KMS-11 (cell line): Measurements from ENCODE around the gene GYPB.
"Not testable (repeated sequence)": the region's sequence is repeated elsewhere in the genome, so short reads cannot be mapped to it uniquely, and the experiment has no call there.

Experiments used
- H2AFZ ChIP-seq: fragments of 200-600 bp; sonication (generic); 2 replicates; pipeline ENCODE4 v1.6.1; 2016; ENCODE audit warnings: antibody characterized with exemption, mixed run types, low read depth
- H3K27ac ChIP-seq: fragments of 200-600 bp; sonication (generic); 2 replicates; pipeline ENCODE4 v1.6.1; 2016; ENCODE audit warnings: mild to moderate bottlenecking, mixed run types
- H3K27me3 ChIP-seq: fragments of 200-600 bp; sonication (generic); 2 replicates; pipeline ENCODE4 v1.6.1; 2017; ENCODE audit warnings: mild to moderate bottlenecking, low read depth, mixed run types, moderate library complexity; ENCODE audit not compliant: insufficient read depth
- H3K36me3 ChIP-seq: fragments of 200-600 bp; sonication (generic); 2 replicates; pipeline ENCODE4 v1.6.1; 2017; ENCODE audit warnings: mild to moderate bottlenecking, mixed run types; ENCODE audit not compliant: insufficient read depth
- H3K4me1 ChIP-seq: fragments of 200-600 bp; sonication (generic); 2 replicates; pipeline ENCODE4 v1.6.1; 2016; ENCODE audit warnings: mild to moderate bottlenecking, low read depth, mixed run types; ENCODE audit not compliant: poor library complexity, severe bottlenecking
- H3K4me2 ChIP-seq: fragments of 200-600 bp; sonication (generic); 2 replicates; pipeline ENCODE4 v1.7.0; 2016; ENCODE audit warnings: mild to moderate bottlenecking, mixed run types
- H3K4me3 ChIP-seq: fragments of 200-600 bp; sonication (generic); IDR thresholded peaks from 2 replicates; pipeline ENCODE4 v1.6.1; 2017; ENCODE audit warnings: low read depth, low read length, mixed read lengths; ENCODE audit not compliant: insufficient read depth
- H3K79me2 ChIP-seq: fragments of 200-600 bp; sonication (generic); 2 replicates; pipeline ENCODE4 v1.6.1; 2016; ENCODE audit warnings: low read depth, mixed run types; ENCODE audit not compliant: insufficient read depth
- H3K9ac ChIP-seq: fragments of 200-600 bp; sonication (generic); 2 replicates; pipeline ENCODE4 v1.6.1; 2016; ENCODE audit warnings: mild to moderate bottlenecking, mixed run types
- H4K20me1 ChIP-seq: fragments of 200-600 bp; sonication (generic); 2 replicates; pipeline ENCODE4 v1.6.1; 2016; ENCODE audit warnings: mild to moderate bottlenecking, mixed run types; ENCODE audit not compliant: insufficient read depth
- TF ChIP-seq, protein P1 (sequence below): fragments of 200-600 bp; sonication (generic); conservative IDR thresholded peaks from 2 replicates; pipeline ENCODE4 v1.6.1; 2017; ENCODE audit warnings: low read depth, mild to moderate bottlenecking, antibody characterized with exemption, low read length, moderate library complexity, mixed read lengths

The GYPB gene

DNA sequence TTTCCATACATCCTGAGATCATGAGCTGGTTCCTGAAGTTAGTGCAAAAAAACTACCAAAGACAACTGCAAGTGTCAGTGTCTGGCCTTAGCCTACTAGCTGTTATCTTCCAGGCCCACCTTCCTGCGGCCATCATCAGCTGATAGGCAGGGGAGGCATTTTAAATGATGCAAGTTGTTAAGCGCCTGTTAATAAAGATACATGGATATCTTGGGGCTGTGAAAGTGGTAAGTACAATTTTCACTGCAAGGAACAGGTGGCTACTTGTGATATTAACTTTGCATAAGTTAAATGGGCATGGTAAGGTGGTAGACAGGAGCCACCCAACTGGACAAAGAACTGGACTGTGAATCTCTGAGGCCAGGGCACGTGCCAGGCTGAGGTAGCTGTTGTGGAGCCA, at the start of gene GYPB:
Gene GYPB (minus strand): TSS at position 104 of the 400 bp plus-strand sequence. CDS start 93 bp downstream, at position 11.
- H3K4me2 ChIP-seq, H3K9ac ChIP-seq, H3K4me3 ChIP-seq, H4K20me1 ChIP-seq, H2AFZ ChIP-seq, H3K79me2 ChIP-seq, H3K4me1 ChIP-seq, H3K27me3 ChIP-seq, H3K36me3 ChIP-seq, H3K27ac ChIP-seq: not testable (repeated sequence)

DNA sequence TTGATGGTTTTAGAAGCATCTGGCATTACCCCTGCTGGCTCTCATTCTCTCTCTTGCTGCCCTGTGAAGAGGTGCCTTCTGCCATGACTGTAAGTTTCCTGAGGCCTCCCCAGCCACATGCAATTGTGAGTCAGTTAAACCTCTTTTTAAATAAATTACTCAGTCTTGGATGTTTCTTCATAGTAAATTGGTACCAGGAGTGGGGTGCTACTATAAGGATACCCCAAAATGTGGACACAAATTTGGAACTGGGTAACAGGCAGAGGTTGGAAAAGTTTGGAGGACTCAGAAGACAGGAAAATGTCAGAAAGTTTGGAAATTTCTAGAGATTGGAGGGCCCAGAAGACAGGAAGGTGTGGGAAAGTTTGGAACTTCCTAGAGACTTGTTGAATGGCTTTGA, 42.4 kb upstream of the GYPB start:
- not testable (repeated sequence) for H3K27ac ChIP-seq, H3K27me3 ChIP-seq, H2AFZ ChIP-seq, H3K79me2 ChIP-seq, H4K20me1 ChIP-seq, H3K9ac ChIP-seq, H3K4me3 ChIP-seq, H3K36me3 ChIP-seq, H3K4me1 ChIP-seq, H3K4me2 ChIP-seq

DNA sequence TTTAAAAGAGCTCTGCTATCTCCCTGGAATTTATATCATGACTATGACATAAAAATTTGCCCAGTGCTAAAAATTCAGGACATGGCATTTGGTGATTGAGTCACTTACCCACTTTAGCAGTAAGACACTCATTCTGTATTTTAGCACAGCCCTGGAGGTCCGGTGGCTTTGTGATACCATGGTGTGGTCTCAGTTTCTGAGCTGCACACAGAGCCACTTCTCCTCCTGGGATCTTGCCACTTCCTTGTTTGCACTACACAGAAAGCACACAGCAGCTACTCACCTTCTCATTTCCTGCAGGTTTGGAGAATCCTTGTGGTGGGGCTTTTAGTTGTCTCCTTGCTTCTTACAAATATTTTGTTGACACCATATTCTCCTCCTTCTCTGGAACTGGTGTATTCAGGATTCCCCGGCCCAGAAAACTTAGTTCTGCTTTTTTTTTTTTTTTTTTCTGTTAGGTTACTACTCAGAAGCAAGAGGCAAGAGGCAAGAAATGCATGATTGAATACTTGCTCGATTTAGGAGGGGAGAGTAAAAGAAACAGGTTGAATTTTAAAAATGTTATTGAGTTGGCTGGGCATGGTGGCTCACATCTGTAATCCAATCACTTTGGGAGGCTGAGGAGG, 41.2 kb upstream of the GYPB start:
- not testable (repeated sequence) for H3K79me2 ChIP-seq, H3K4me1 ChIP-seq, H2AFZ ChIP-seq, H3K36me3 ChIP-seq, H3K4me2 ChIP-seq, H3K27me3 ChIP-seq, H3K4me3 ChIP-seq, H3K9ac ChIP-seq, H4K20me1 ChIP-seq, H3K27ac ChIP-seq

DNA sequence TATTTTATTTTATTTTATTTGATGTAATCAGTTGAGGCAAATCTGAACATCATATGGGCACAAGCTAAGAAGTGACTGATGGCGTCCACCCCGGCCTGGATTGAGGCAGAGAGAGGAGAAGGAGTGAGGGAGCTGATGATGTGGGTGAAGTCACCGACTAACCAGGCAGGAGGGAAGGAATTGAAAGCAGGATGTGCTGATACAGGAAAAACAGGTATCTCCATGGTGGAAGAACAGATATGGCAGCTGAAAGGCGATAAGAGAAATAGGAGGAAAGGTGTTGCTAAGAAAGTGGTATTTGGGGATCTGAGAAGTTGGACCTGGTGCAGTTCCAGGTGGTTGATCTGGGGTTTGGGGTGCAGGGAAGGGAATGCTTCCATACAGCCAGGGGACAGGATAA, 37.6 kb upstream of the GYPB start:
- Histone ChIP-seq H3K4me3 (no peak overlapping the region), H3K36me3 (no peaks in the 10 kb centered on the region), H2AFZ (no peak overlapping the region), H3K4me2 (no peak overlapping the region), H4K20me1 (no peaks in the 10 kb centered on the region), H3K79me2 (no peaks in the 10 kb centered on the region), H3K27ac (no peak overlapping the region), H3K9ac (no peak overlapping the region), H3K4me1 (no peaks in the 10 kb centered on the region), H3K27me3 (no peaks in the 10 kb centered on the region)
- TF ChIP-seq, protein P1, sequence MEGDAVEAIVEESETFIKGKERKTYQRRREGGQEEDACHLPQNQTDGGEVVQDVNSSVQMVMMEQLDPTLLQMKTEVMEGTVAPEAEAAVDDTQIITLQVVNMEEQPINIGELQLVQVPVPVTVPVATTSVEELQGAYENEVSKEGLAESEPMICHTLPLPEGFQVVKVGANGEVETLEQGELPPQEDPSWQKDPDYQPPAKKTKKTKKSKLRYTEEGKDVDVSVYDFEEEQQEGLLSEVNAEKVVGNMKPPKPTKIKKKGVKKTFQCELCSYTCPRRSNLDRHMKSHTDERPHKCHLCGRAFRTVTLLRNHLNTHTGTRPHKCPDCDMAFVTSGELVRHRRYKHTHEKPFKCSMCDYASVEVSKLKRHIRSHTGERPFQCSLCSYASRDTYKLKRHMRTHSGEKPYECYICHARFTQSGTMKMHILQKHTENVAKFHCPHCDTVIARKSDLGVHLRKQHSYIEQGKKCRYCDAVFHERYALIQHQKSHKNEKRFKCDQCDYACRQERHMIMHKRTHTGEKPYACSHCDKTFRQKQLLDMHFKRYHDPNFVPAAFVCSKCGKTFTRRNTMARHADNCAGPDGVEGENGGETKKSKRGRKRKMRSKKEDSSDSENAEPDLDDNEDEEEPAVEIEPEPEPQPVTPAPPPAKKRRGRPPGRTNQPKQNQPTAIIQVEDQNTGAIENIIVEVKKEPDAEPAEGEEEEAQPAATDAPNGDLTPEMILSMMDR = no peak

DNA sequence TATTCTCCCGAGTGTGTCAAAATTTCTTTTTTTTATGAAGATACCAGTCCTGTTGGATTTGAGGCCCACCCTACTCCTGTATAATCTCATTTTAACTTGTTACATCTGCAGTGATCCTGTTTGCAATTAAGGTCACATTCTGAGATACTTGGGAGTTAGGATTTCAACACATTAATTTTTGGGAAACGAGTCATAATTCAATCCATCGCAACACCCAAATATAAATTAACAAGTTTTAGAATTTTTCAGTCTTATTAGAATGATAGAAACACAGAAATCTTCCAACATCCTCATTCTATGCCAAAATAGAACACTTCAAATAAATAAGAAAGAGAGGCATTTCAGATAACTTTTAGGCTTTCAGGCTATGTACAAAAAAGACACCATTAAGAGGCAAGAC, 36.2 kb upstream of the GYPB start:
- H3K4me1 ChIP-seq, H3K4me2 ChIP-seq, H3K27me3 ChIP-seq, H2AFZ ChIP-seq, H4K20me1 ChIP-seq, H3K9ac ChIP-seq, H3K36me3 ChIP-seq, H3K27ac ChIP-seq, H3K4me3 ChIP-seq, H3K79me2 ChIP-seq: not testable (repeated sequence)

DNA sequence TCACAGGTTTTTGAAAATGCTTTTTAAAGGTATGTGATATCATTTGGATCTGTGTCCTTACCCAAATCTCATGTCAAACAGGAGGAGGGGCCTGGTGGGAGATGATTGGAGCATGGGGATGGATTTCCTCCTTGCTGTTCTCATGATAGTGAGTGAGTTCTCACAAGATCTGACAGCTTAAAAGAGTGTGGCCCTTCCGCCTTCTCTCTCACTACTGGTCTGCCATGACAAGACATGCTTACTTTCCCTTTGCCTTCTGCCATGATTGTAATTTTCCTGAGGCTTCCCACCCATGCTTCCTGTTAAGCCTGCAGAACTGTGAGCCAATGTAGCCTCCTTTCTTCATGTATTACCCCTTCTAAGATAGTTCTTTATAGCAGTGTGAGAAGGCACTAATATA, 32.3 kb upstream of the GYPB start:
- not testable (repeated sequence) for H3K27me3 ChIP-seq, H3K9ac ChIP-seq, H4K20me1 ChIP-seq, H3K27ac ChIP-seq, H3K4me1 ChIP-seq, H3K4me2 ChIP-seq, H3K36me3 ChIP-seq, H2AFZ ChIP-seq, H3K79me2 ChIP-seq, H3K4me3 ChIP-seq

DNA sequence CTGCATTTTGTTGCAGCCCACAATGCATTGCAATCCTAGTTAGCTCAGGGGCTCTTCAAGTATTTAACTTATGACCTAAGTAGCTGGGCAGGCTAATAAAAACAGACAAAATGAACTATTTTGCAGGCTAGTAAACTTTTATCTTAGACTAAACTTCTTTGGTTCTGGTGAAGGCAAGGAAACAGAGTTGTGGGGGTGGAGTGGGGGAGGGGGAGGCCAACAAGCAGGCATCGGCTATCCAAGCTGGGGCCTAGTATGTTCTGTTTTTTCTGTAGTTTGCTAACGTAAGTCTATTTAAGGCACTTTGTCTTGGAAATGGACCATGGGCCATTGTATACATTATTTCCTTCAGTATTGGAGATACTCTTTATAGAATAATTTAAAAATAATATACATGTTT, 31.5 kb upstream of the GYPB start:
- H2AFZ ChIP-seq, H3K4me3 ChIP-seq, H3K36me3 ChIP-seq, H3K27ac ChIP-seq, H3K4me2 ChIP-seq, H3K9ac ChIP-seq, H3K4me1 ChIP-seq, H4K20me1 ChIP-seq, H3K27me3 ChIP-seq, H3K79me2 ChIP-seq: not testable (repeated sequence)

DNA sequence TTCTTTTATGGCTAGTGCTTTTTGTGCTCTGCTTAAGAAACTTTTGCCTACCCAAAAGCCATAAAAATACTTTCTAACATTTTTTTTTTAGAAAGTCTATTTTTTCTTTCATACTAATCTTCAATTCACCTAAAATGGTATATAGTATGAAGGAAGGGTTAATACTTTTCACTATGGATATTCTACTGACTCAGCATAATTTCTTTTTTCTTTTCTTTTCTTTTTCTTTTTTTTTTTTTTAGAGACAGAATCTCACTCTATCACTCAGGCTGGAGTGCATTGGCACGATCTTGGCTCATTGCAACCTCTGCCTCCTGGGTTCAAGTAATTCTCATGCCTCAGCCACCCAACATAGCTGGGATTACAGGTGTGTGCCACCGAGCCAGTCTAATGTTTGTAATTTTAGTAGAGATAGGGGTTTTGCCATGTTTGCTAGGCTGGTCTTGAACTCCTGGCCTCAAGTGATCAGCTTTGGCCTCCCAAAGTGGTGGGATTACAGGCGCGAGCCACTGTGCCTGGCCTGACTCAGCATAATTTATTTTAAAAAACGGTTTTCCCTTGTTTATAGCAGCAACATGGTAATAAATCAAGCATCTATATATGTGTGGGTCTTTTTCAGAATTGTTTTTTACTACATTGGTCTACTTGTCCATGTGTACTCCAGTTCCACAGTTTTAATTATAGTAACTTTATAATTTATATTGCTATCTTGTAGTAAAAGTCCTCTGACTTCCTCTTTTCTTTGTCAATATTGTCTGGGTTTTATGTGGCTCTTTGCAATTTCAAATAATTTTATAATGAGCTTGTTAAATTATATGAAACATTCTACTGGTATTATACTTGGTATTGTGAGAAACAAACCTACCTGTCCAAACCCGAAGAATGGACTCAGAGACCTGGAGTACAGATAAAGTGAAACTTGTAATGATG, 30.6 kb upstream of the GYPB start:
- H4K20me1 ChIP-seq, H3K27ac ChIP-seq, H2AFZ ChIP-seq, H3K79me2 ChIP-seq, H3K27me3 ChIP-seq, H3K36me3 ChIP-seq, H3K9ac ChIP-seq, H3K4me3 ChIP-seq, H3K4me1 ChIP-seq, H3K4me2 ChIP-seq: not testable (repeated sequence)

DNA sequence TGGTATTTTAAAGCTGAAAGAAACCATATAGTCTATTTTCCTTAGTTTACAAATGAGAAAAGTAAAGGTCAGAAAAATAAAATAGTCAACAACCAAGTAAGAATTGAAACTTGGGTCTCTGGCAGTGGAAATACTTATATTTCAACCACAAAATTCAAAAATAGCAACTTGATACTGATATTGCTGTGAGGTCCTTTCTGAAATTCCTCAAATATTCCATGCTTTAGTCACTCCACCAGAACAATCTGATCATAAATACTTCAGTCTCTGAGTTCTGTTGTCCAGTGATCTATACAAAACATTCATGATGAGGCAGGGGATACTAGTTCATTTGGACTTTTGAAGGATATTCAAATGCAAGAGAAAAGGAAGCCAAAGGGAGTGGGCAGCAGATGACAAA, 25.8 kb upstream of the GYPB start:
- H4K20me1 ChIP-seq, H2AFZ ChIP-seq, H3K4me1 ChIP-seq, H3K4me3 ChIP-seq, H3K4me2 ChIP-seq, H3K27me3 ChIP-seq, H3K9ac ChIP-seq, H3K27ac ChIP-seq, H3K79me2 ChIP-seq, H3K36me3 ChIP-seq: not testable (repeated sequence)
